ENCODE measurements around the gene TNKS1BP1.
"Not testable (repeated sequence)": the region's sequence is repeated elsewhere in the genome, so short reads cannot be mapped to it uniquely, and the experiment has no call there.

Gene TNKS1BP1

DNA sequence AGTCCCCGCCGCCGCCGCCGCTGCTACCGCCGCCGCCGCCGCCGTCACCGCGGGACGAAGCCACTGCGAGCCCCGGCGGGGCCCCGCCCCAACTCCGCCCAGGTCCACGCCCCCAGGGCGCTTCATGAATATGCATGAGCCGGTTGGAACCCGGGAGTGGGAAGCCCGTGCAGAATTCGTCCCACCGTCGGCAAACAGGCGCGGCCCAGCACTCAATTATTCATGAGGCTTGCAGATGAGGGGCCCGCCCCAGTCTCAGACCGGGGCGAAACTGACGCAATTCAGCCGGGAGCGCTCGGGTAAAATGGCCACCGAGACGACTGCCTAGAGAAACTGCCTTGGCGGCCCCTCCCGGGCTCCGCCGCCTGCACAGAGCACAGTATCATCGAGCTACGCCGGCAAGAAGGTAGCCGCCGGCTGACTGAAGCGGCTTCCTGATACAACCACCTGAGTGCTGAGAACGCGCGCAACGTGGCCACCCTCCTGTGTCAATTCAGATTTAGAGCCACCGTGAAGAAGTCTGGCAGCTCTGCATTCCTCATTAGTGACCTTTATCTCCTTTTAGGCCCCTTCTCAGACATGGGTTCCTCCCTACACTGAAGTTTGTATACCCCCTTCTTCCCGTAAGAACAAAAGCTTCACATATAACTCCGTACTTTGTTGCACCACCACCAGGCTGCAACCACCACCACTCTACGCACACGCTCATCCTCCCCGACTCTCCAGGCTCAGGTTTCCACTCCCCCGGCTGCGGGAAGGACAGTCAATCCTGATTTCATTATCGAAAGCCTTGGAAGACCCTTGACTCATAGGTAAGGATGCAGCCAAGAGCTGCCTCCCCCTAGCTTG lies at the start of gene TNKS1BP1:
Gene TNKS1BP1 (minus strand): TSS at position 67 of the 849 bp plus-strand sequence. CDS start 3,067 bp downstream, outside the sequence.
- peak; percentile 89 for DNase-seq

GRCh38 chr11:57373146-57373545 lies 48.4 kb upstream of the TNKS1BP1 start:
- no peak for DNase-seq

DNA sequence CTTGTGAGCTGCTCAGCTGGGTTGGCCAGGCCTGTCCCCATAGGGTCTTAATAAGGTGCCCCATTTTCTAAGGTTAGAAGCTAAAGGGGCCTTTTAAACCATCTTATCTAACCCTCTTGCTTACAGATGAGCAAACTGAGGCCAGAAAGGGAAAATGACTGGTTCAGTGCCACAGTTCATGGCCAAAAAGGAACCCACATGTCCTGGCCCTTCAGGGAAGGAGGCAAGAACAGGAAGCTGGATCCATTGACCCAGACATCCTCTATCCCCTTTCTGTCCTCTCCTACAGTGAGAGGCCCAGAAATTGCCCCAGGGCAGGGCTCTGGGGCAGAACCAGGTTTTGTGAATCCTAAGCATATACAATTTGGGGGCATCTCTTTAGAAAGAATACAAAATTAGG lies 46.2 kb upstream of the TNKS1BP1 start:
- DNase-seq = no peak

GRCh38 chr11:57370251-57370650 lies 45.5 kb upstream of the TNKS1BP1 start:
- DNase-seq = no peak

GRCh38 chr11:57368845-57369232 lies 44.1 kb upstream of the TNKS1BP1 start:
- no peak for DNase-seq

GRCh38 chr11:57368106-57368844 lies 43.5 kb upstream of the TNKS1BP1 start:
- DNase-seq = no peak

DNA sequence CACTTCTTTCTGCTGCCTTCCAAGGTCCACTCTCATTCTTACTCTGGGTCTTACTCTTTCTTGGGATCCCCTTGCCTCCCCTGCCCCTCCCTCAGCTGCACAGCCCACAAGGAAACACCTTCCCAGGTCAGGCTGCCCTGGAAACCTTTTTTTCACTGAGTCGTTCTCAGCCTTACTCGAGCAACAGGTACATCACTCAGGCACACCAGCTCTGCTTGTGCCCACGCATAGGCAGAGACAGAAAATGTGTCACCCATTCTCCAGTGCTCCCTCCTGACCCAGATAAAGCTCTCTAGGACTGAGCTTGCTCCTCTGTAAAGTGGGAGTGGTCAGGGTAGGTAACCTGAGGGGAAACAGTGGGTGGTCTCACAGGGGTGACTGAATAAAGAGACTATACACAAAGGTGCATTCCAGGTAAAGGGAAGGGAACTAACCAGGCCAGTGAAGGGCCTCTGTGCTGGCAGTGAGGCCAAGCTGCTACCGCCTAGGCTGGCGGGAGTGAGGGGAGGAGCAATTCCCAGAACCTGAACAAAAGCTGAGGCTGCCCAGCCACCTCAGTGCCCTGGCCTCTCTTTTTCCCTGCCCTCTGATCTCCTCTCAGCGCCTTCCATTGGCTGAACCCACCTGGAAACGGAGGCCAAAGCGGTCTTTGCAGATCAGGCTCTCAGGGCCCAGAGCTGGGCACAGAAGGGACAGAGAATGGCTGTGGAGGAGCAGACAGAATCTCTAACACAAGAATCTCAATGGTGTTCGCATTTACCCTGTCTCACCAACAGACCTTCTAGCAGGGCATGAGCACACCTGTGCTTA lies 40.3 kb upstream of the TNKS1BP1 start:
- DNase-seq = no peak

- no peak for DNase-seq
Measured at GRCh38 chr11:57363131-57364080, 38.7 kb upstream of the TNKS1BP1 start.

DNA sequence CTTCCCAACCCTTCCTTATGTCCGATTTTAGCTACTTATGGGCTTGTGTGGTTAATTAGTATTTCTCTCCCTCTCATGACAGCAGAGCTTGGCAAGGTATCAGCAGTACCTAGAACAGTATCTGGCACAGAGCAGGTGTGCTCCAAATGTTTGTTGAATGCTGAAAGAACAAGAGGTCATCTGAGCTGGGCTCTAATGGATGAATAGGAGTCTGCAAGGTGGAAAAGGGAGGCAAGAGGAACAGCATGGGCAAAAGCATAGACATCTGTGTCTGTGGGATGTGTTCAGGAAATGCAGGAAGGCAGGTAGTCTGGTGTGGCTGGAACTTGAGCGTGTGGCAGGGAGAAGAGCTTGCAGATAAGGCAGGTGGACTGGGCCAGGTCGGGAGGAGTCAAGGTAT lies 37.2 kb upstream of the TNKS1BP1 start:
- DNase-seq = no peak

DNA sequence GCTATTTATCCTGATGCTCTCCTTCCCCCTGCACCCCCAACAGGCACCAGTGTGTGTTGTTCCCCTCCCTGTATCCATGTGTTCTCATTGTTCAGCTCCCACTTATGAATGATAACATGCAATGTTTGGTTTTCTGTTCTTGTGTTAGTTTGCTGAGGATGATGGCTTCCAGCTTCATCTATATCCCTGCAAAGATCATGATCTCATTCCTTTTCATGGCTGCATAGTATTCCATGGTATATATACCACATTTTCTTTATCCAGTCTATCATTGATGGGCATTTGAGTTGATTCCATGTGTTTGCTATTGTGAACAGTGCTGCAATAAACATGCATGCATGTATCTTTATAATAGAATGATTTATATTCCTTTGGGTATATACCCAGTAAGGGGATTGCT lies 36.7 kb upstream of the TNKS1BP1 start:
- DNase-seq = not testable (repeated sequence)

- DNase-seq = no peak
Measured at GRCh38 chr11:57360991-57361390, 36.2 kb upstream of the TNKS1BP1 start.

DNA sequence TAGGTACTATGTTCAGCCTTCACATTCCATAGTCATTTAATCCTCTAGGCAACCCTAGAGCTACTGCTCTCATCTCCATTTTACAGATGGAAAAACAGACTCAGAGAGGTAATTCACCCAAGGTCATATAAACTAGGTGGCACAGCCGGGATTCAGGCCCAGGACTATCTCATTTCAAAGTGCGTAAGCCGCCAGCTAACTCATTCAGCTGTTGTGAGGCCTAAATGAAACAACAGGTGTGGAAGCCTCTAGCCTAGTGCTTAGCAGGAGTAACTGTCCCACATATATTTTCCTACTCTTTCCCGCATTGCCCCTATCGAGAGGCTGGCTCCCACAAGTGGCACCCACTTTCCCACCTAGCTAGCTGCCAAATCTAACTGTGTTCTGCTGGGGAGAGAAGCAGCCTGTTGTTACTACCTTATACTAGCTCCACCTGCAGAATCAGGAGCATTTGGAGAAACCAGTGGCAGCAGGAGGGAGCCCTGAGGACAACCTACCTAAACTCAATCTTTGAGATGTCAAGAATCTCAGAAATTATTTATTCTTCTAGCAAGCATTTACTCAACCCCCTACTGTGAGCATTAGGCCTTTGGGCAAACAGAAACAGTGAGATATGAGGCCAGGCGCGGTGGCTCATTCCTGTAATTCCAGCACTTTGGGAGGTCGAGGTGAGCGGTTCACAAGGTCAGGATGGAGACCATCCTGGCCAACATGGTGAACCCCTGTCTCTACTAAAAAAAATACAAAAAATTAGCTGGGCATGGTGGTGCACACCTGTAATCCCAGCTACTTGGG lies 35.3 kb upstream of the TNKS1BP1 start:
- DNase-seq = no peak

DNA sequence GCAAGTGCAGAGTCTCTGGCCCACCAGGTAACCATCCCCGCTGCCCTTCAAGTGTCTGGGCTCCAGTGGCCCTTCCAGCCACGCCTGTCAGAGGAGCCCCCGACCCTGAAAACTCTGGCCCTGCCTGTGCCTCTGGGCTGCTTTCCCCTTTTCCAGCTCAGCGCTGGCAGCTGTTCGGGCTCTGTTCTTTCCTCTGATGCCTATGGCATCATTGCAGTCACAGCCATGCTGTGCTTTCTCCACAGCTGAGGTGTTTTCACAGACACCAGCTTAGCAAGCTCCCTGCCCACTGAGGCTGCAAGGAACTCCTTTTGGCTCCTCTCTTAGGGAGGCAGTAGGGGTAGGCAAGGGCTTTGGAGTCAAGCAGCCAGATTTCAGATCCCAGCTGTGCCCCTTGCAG lies 34.6 kb upstream of the TNKS1BP1 start:
- DNase-seq = no peak

DNA sequence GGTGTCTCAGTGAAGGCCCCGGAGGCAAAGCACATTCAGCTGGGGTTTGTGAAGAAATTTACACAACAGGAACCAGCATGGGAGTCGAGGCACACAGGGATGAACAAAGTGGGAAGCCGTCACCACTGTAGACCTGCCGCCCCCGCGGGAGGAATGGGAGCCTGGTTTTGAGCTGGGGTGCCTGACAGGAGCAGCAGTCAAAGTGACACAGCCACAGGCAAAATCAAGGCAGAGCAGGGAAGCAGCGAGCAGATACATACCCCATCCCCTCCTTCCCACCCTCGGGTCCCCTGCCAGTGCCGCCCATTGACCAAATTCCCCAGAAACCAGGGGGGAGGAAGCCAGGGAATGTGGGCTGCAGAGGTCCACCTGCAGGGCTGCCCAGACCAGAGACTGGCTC lies 34.2 kb upstream of the TNKS1BP1 start:
- no peak for DNase-seq

DNA sequence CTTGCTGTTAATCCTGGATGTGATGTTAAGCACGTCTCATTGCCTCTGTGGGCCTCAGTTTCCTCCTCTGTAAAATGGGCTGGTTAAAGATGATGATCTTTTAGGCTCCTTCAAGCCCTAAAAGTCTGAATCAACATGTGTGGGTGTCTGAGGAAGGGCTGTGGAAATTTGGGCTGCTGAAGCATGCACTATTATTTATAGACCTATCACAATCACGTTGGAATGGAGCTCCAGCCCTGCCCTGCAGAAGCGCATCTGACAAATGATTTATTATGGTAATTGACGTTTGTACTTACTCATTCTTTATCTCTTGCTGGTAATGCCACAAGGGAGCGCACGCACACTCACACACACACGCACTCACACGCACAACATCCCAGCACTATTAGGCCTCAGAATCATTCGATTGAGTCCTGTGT lies 33.8 kb upstream of the TNKS1BP1 start:
- no peak for DNase-seq

GRCh38 chr11:57357856-57358255 lies 33.1 kb upstream of the TNKS1BP1 start:
- DNase-seq = no peak

DNA sequence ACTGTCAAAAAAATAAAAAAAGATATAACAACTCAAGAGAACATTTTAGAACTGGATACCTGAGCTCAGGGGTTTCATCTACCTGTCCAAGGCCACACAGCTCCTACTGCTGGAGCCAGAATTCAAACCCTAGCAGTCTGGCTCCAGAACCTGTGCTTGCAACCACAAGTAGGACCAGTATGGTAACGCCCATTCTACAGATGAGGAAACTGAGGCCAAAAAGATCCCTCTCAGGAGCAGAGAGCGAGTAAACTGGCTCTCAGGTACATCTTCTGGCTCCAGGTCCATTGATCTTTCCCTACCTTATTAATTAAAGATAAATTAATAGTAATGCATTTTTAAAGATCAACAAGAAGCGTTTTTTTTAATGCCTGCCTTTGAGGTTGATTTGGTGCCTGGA lies 32.6 kb upstream of the TNKS1BP1 start:
- DNase-seq = no peak

DNA sequence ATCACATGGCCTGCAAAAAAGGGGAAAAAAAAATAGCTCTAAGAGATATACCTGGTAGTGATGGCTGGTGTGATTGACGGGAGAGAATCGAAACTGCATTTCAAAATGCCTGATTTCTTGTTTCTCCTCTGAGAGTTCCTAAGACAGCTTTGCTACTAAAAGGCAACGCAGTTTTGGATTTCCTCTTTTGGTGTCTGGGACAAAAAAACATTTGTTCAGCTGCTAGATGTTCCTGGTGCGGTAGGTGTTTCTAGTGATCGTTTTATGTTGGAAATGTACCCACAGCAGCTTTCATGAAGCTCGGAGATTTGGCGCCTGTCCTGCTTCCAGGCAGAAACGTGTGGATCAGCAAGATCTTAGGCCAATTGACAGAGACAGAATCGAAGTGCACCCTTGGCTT lies 31.5 kb upstream of the TNKS1BP1 start:
- DNase-seq = no peak

- DNase-seq = no peak
Measured at GRCh38 chr11:57354699-57355098, 29.9 kb upstream of the TNKS1BP1 start.

- DNase-seq = no peak
Measured at GRCh38 chr11:57353852-57354251, 29.1 kb upstream of the TNKS1BP1 start.

DNA sequence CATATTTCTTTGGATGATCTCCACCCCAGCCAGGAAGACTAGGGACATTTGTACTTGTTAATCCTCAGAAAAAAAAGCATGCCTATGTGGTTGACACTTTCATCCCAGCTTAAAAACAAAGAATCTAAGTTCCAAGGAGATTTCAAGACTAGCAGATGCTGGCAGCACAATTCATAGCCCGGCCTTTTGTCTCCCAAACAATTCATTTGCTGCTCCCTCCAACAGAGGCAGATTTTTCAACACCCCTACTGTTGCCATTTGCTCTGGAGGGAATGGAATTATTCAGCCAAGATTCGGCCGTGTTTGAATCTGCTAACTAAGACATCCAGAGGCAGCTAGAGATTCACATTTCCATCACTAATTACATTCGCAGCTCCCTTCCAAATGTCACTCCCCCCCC lies 28.7 kb upstream of the TNKS1BP1 start:
- no peak for DNase-seq

Data from NCI-H1436 (cell line).